22Rv1 (cell line): ENCODE results near the gene GSTM5.

Experiments
- ZFX ChIP-seq: fragments of 450-650 bp; IDR thresholded peaks from 2 replicates; pipeline ENCODE4 v1.6.1; 2017; ENCODE audit warnings: antibody characterized with exemption, borderline replicate concordance
- TF ChIP-seq, protein P1 (sequence below): fragments of 450-650 bp; IDR thresholded peaks from 2 replicates; pipeline ENCODE4 v1.5.1; 2017; ENCODE audit warnings: mild to moderate bottlenecking

GRCh38 chr1:109718495-109718894 lies 6.4 kb downstream of the GSTM5 start:
- TF ChIP-seq, protein P1, sequence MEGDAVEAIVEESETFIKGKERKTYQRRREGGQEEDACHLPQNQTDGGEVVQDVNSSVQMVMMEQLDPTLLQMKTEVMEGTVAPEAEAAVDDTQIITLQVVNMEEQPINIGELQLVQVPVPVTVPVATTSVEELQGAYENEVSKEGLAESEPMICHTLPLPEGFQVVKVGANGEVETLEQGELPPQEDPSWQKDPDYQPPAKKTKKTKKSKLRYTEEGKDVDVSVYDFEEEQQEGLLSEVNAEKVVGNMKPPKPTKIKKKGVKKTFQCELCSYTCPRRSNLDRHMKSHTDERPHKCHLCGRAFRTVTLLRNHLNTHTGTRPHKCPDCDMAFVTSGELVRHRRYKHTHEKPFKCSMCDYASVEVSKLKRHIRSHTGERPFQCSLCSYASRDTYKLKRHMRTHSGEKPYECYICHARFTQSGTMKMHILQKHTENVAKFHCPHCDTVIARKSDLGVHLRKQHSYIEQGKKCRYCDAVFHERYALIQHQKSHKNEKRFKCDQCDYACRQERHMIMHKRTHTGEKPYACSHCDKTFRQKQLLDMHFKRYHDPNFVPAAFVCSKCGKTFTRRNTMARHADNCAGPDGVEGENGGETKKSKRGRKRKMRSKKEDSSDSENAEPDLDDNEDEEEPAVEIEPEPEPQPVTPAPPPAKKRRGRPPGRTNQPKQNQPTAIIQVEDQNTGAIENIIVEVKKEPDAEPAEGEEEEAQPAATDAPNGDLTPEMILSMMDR: peak; percentile 33
- no peak for TF ChIP-seq ZFX
